A549 (cell line): ENCODE results near the gene AIF1. TPM values are rescaled to one million over a fixed set of nuclear protein-coding genes. Genes with fewer than 3 reads are reported as not detected.

ENCODE experiments used
- ATAC-seq, 2 experiments: fragments of 200-7000 bp in 1 of 2; fragments of >200 bp in 1 of 2; cut with Nextera tagmentation in 1 of 2; cut with Tn5 transposase in 1 of 2; 3 replicates each; pipeline versions ENCODE4 v1.8.0 to v1.9.1; 2018 to 2020; ENCODE audit warnings: mild to moderate bottlenecking in 1 of 2, moderate library complexity in 1 of 2
- CTCF ChIA-PET: fragments of 300-600 bp; sonication (Branson Sonifier 250); formaldehyde crosslinking; extraction: SDS; loops from one replicate; lab custom pipeline; 2021; ENCODE audit warnings: antibody characterized with exemption, inconsistent platforms; lab: Yijun Ruan, JAX
- POLR2A ChIA-PET: fragments of 350-600 bp; formaldehyde crosslinking; extraction: SDS; loops from one replicate; lab custom pipeline; 2021; ENCODE audit warnings: antibody characterized with exemption, inconsistent platforms; lab: Yijun Ruan, JAX
- DNase-seq, 2 experiments: peaks; one replicate each; pipeline versions ENCODE4 v3.0.0 to v3.0.0-alpha.2; 2011 to 2016; ENCODE audit warnings: low read depth in 1 of 2, low spot score in 1 of 2
- FAIRE-seq: peaks from 2 replicates; lab custom pipeline; 2011; peaks lifted over from hg19 to GRCh38; lab: Jason Lieb, UNC
- H3K27ac ChIP-seq, 2 experiments: fragments of >200 bp; sonication (Bioruptor Twin); formaldehyde crosslinking; 3 replicates each; pipeline ENCODE4 v1.5.1; 2016 to 2017
- H3K4me1 ChIP-seq: fragments of >200 bp; sonication (Bioruptor Twin); formaldehyde crosslinking; 3 replicates; pipeline ENCODE4 v1.6.1; 2016
- H3K4me2 ChIP-seq: fragments of >200 bp; sonication (Bioruptor Twin); formaldehyde crosslinking; 3 replicates; pipeline ENCODE4 v1.6.1; 2016
- H3K4me3 ChIP-seq: fragments of >200 bp; sonication (Bioruptor Twin); formaldehyde crosslinking; 3 replicates; pipeline ENCODE4 v1.5.1; 2016
- H3K9me3 ChIP-seq: fragments of >200 bp; sonication (Bioruptor Twin); formaldehyde crosslinking; 3 replicates; pipeline ENCODE4 v1.6.1; 2016
- CHD4 ChIP-seq: fragments of 200-600 bp; sonication (generic); IDR thresholded peaks from 2 replicates; pipeline ENCODE4 v1.6.1; 2016; ENCODE audit warnings: antibody characterized with exemption, mild to moderate bottlenecking, borderline replicate concordance
- EHMT2 ChIP-seq: fragments of 200-600 bp; sonication (generic); IDR thresholded peaks from 2 replicates; pipeline ENCODE4 v1.6.1; 2016; ENCODE audit warnings: antibody characterized with exemption, low read depth, mild to moderate bottlenecking, moderate library complexity
- FOSL2 ChIP-seq, 2 experiments: fragments of 450-650 bp in 1 of 2; fragments of >200 bp in 1 of 2; sonication (Bioruptor Twin) in 1 of 2; formaldehyde crosslinking; IDR thresholded peaks; 2 replicates each; pipeline versions ENCODE4 v1.5.0 to v1.6.1; 2016 to 2020; ENCODE audit warnings: mild to moderate bottlenecking in 1 of 2, moderate library complexity in 1 of 2
- GATA3 ChIP-seq: IDR thresholded peaks from 2 replicates; pipeline ENCODE4 v1.6.1; 2012; ENCODE audit warnings: borderline replicate concordance
- HOXB13 ChIP-seq: fragments of 250-450 bp; sonication (Bioruptor Pico); IDR thresholded peaks from 2 replicates; pipeline ENCODE4 v1.5.0; 2020; ENCODE audit warnings: low read depth, mild to moderate bottlenecking, moderate library complexity
- MAZ ChIP-seq: fragments of 150-350 bp; IDR thresholded peaks from 2 replicates; pipeline ENCODE4 v1.6.1; 2014; ENCODE audit warnings: antibody characterized with exemption, low read depth, low read length, borderline replicate concordance
- NPAS2 ChIP-seq: fragments of 250-450 bp; sonication (Bioruptor Pico); IDR thresholded peaks from 2 replicates; pipeline ENCODE4 v1.8.0; 2022; ENCODE audit warnings: mild to moderate bottlenecking, moderate library complexity, borderline replicate concordance
- NR3C1 ChIP-seq: fragments of >200 bp; sonication (Bioruptor Twin); formaldehyde crosslinking; IDR thresholded peaks from 3 replicates; pipeline ENCODE4 v1.6.1; 2017
- PHF8 ChIP-seq: fragments of 200-600 bp; sonication (generic); IDR thresholded peaks from 2 replicates; pipeline ENCODE4 v1.6.1; 2016; ENCODE audit warnings: low read depth, mild to moderate bottlenecking, antibody characterized with exemption, moderate library complexity, borderline replicate concordance
- RAD21 ChIP-seq, 2 experiments: fragments of >200 bp in 1 of 2; sonication (Bioruptor Twin) in 1 of 2; formaldehyde crosslinking in 1 of 2; IDR thresholded peaks in 1 of 2; conservative IDR thresholded peaks in 1 of 2; 2 replicates in 1 of 2; 3 replicates in 1 of 2; pipeline ENCODE4 v1.6.1; 2012 to 2018; ENCODE audit warnings: inconsistent platforms in 1 of 2
- RCOR1 ChIP-seq: fragments of 150-350 bp; IDR thresholded peaks from 2 replicates; pipeline ENCODE4 v1.6.1; 2014; ENCODE audit warnings: antibody characterized with exemption, low read length, low read depth
- RFX5 ChIP-seq: fragments of 450-650 bp; IDR thresholded peaks from 2 replicates; pipeline ENCODE4 v1.7.1; 2014; ENCODE audit warnings: antibody characterized with exemption, mild to moderate bottlenecking, moderate library complexity
- TFCP2L1 ChIP-seq: fragments of 250-450 bp; sonication (Bioruptor Pico); IDR thresholded peaks from 2 replicates; pipeline ENCODE4 v1.5.0; 2021; ENCODE audit warnings: mild to moderate bottlenecking
- ZFP36 ChIP-seq: fragments of 450-650 bp; IDR thresholded peaks from 2 replicates; pipeline ENCODE4 v1.6.1; 2014; ENCODE audit warnings: borderline replicate concordance; ENCODE audit not compliant: partially characterized antibody
- ZNF302 ChIP-seq: fragments of 250-450 bp; sonication (Bioruptor Pico); IDR thresholded peaks from 2 replicates; pipeline ENCODE4 v1.9.0; 2021; ENCODE audit warnings: inconsistent platforms, mild to moderate bottlenecking, moderate library complexity
- WGBS: methylation state at CpG from one replicate; pipeline ENCODE4 v1.1.6; 2017; ENCODE audit errors: missing lambda C conversion rate; 5-methylcytosine and 5-hydroxymethylcytosine counted together
- polyA plus RNA-seq, 4 experiments: library from polyadenylated mRNA; depleted of rRNA in 3 of 4; stranded (reverse); fragments of >200 nt; fragmentation: RNase III in 1 of 4; extraction: RNeasy Plus Mini Kit Qiagen cat#74134 plus additional on column Dnase treatment in 1 of 4; gene quantifications; 2 replicates in 3 of 4; 3 replicates in 1 of 4; pipeline ENCODE4 v1.2.3, GENCODE V29; 2011 to 2017
- TF ChIP-seq, protein P1 (sequence below): fragments of 200-600 bp; sonication (generic); IDR thresholded peaks from 2 replicates; pipeline ENCODE4 v1.6.1; 2016; ENCODE audit warnings: antibody characterized with exemption, mild to moderate bottlenecking, moderate library complexity
- TF ChIP-seq, protein P2 (sequence below): fragments of 150-350 bp; IDR thresholded peaks from 2 replicates; pipeline ENCODE4 v1.6.1; 2014; ENCODE audit warnings: low read depth, mild to moderate bottlenecking, low read length
- TF ChIP-seq, protein P3 (sequence below): IDR thresholded peaks from 2 replicates; pipeline ENCODE4 v1.6.1; 2012
- TF ChIP-seq, protein P4 (sequence below): fragments of 250-450 bp; sonication (Bioruptor Pico); IDR thresholded peaks from 2 replicates; pipeline ENCODE4 v1.5.0; 2020; ENCODE audit warnings: low read depth, mild to moderate bottlenecking, moderate library complexity
- TF ChIP-seq, protein P5 (sequence below): fragments of >200 bp; sonication (Bioruptor Twin); formaldehyde crosslinking; IDR thresholded peaks from 2 replicates; pipeline ENCODE4 v1.6.1; 2016

The AIF1 gene
- polyA plus RNA-seq, 2 of the 4 experiments (the other 2 are of a cell fraction): not detected

DNA sequence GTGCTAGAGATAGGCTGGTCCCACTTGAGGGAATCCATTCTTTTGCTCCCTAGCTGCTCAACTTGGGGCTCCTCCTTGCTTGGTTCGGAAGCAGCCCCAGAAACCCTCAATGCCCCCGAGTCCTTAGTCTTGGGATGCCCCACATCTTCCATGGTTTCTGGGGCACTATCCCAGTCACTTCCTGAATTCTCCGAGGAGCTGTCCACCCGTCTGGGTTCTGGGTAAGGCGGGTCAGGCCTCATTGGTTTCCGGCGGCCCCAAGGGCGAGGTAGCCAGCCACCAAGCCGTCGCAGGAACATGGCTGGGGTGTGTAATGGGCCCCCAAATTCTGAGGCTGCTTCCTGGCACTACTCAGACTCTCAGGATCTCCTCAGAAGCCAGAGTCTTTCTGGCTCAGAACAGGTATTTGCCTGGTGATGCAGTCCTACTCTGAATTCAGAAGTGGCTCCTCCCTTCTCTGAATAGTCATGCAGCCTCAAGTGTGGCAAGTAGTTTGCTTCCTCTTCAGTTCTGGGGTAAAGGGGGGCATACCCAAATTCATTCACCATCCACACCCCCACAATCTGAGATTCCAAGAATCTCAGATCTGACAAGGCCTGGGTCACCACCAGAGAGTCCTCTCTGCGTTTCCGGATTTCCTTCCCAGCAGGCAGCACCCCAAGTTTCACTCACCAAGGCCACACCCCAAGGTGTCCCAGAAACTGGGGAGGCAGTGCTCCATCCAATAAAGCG lies 44.8 kb downstream of the AIF1 start:
- ATAC-seq (peak in 1 of 2 experiments; percentile 7; a peak in 2 of 6 replicates), FAIRE-seq (no peak), DNase-seq (no peak)
- H3K4me2 ChIP-seq: peak overlapping the region; percentile 99
- peak overlapping the region; percentile 93 to 99 for H3K27ac ChIP-seq
- H3K9me3 ChIP-seq: no peaks in the 10 kb centered on the region
- no CpG with 5 or more reads among the region's 13 CpGs for WGBS
- POLR2A ChIA-PET: interaction anchor here (0.6 to 1.5 kb wide), 7 partner anchors 8 to 239 kb away, joined by 3 to 11 read pairs (median 4); partner anchors contain the start of genes DDX39B, HSPA1A, HSPA1B and HSPA1L
- CTCF ChIA-PET: interaction anchor here (1.1 kb wide), 1 partner anchor 7 kb away, joined by 3 read pairs; the partner anchor contains the start of gene BAG6
- H3K4me3 ChIP-seq: peak overlapping the region; percentile 91
- TF ChIP-seq RCOR1: no peak
- TF ChIP-seq, protein P1, sequence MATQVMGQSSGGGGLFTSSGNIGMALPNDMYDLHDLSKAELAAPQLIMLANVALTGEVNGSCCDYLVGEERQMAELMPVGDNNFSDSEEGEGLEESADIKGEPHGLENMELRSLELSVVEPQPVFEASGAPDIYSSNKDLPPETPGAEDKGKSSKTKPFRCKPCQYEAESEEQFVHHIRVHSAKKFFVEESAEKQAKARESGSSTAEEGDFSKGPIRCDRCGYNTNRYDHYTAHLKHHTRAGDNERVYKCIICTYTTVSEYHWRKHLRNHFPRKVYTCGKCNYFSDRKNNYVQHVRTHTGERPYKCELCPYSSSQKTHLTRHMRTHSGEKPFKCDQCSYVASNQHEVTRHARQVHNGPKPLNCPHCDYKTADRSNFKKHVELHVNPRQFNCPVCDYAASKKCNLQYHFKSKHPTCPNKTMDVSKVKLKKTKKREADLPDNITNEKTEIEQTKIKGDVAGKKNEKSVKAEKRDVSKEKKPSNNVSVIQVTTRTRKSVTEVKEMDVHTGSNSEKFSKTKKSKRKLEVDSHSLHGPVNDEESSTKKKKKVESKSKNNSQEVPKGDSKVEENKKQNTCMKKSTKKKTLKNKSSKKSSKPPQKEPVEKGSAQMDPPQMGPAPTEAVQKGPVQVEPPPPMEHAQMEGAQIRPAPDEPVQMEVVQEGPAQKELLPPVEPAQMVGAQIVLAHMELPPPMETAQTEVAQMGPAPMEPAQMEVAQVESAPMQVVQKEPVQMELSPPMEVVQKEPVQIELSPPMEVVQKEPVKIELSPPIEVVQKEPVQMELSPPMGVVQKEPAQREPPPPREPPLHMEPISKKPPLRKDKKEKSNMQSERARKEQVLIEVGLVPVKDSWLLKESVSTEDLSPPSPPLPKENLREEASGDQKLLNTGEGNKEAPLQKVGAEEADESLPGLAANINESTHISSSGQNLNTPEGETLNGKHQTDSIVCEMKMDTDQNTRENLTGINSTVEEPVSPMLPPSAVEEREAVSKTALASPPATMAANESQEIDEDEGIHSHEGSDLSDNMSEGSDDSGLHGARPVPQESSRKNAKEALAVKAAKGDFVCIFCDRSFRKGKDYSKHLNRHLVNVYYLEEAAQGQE: peak; percentile 60
- H3K4me1 ChIP-seq: peaks cover 31% of the 10 kb centered on the region

DNA sequence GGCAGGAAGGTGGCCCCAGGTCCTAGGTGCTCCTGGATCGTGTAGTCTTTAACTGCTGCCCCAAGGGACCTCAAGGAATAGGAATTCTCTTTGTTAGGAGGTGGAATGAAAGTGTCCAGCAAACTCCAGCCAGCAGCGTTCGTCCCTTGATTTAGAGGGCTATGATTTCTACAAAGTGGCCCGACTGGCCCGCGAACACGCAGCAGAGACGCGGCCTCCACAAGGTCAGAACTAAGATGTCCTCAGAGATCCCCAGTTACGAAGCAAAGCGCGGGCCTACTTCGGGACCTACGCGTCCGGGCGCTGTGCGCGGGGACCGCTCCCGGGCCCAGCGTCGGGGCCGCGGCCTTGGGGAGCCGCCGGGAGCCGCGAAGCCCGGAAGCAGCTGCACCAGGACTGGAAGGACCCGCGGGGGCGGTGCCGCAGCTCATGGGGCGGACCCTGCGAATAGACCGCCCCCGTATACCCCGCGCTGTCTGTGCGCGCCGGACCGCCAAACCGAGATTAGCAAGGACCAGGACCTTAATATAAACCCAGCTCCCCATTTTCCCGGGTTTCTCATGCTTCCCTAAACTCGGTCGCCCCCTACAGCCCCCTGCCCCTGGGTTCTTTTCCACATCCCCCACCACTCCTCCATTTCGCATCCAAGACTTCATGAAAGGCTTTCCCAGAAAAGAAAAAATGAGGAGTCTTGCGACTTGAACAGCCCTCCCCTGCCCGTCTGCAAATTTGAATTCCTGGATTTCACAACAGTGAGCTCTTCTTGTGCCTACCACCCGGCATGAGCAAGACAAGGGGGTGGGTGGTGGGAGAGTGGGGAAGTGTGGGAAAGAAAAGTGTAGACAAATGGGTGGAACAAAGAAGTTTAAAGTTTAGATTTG lies 45.6 kb downstream of the AIF1 start, which contains the start of gene C6orf47:
C6orf47 (minus strand) TSS at position 398 of the 881 bp plus-strand sequence. CDS start 831 bp downstream, outside the sequence.
- Histone ChIP-seq H3K4me2 (peak within 1 kb of the TSS; percentile 99), H3K27ac (peak within 1 kb of the TSS; percentile 93 to 99), H3K4me3 (peak within 1 kb of the TSS; percentile 91), H3K9me3 (no peaks in the 10 kb centered on the region), H3K4me1 (peaks cover 31% of the 10 kb centered on the region)
- 2% methylated on average over 19 of the region's 52 CpGs for WGBS
- DNase-seq (peak; percentile 72 to 73), ATAC-seq (peak; percentile 71 to 86), FAIRE-seq (no peak)
- ChIA-PET CTCF (interaction anchor here (0.6 to 1.5 kb wide), 4 partner anchors 8 to 315 kb away, joined by 3 to 4 read pairs (median 4); partner anchors contain the start of gene BAG6), POLR2A (interaction anchor here (0.6 to 1.5 kb wide), 8 partner anchors 9 to 238 kb away, joined by 3 to 11 read pairs (median 4); partner anchors contain the start of genes DDX39B, HSPA1A, HSPA1B and HSPA1L)
- TF ChIP-seq RAD21 (conservative IDR thresholded peaks at IDR 0.05 in 1 of 2, IDR thresholded peaks at IDR 0.05 in 1 of 2) (no peak), ZFP36 (no peak), ZNF302 (CRISPR knock-in tag) (no peak), NR3C1 (no peak), RFX5 (no peak), PHF8 (peak; percentile 81; the same call in 1 of the 2 replicates), EHMT2 (no peak), FOSL2 (IDR thresholded peaks at IDR 0.05) (no peak), FOSL2 (CRISPR knock-in tag; IDR thresholded peaks at IDR 0.05) (no peak), GATA3 (no peak), NPAS2 (CRISPR knock-in tag) (no peak), HOXB13 (CRISPR knock-in tag) (no peak), MAZ (no peak), TFCP2L1 (CRISPR knock-in tag) (no peak), CHD4 (no peak)
- TF ChIP-seq, protein P2, sequence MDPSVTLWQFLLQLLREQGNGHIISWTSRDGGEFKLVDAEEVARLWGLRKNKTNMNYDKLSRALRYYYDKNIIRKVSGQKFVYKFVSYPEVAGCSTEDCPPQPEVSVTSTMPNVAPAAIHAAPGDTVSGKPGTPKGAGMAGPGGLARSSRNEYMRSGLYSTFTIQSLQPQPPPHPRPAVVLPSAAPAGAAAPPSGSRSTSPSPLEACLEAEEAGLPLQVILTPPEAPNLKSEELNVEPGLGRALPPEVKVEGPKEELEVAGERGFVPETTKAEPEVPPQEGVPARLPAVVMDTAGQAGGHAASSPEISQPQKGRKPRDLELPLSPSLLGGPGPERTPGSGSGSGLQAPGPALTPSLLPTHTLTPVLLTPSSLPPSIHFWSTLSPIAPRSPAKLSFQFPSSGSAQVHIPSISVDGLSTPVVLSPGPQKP: no peak
- TF ChIP-seq, protein P1: no peak
- TF ChIP-seq, protein P3, sequence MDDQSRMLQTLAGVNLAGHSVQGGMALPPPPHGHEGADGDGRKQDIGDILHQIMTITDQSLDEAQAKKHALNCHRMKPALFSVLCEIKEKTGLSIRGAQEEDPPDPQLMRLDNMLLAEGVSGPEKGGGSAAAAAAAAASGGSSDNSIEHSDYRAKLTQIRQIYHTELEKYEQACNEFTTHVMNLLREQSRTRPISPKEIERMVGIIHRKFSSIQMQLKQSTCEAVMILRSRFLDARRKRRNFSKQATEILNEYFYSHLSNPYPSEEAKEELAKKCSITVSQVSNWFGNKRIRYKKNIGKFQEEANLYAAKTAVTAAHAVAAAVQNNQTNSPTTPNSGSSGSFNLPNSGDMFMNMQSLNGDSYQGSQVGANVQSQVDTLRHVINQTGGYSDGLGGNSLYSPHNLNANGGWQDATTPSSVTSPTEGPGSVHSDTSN: peak; percentile 54; the same call in 1 of the 2 replicates
- TF ChIP-seq, protein P4, sequence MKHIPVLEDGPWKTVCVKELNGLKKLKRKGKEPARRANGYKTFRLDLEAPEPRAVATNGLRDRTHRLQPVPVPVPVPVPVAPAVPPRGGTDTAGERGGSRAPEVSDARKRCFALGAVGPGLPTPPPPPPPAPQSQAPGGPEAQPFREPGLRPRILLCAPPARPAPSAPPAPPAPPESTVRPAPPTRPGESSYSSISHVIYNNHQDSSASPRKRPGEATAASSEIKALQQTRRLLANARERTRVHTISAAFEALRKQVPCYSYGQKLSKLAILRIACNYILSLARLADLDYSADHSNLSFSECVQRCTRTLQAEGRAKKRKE (CRISPR knock-in tag): no peak
- TF ChIP-seq, protein P5, sequence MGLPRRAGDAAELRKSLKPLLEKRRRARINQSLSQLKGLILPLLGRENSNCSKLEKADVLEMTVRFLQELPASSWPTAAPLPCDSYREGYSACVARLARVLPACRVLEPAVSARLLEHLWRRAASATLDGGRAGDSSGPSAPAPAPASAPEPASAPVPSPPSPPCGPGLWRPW: no peak
